Measurements from ENCODE around the gene IMMP2L. TPM values are rescaled to one million over a fixed set of nuclear protein-coding genes. Genes with fewer than 3 reads are reported as not detected.

Gene IMMP2L
- total and polyA plus RNA-seq, 2 of the 4 experiments (the other 2 are of a cell fraction), result 5.8 to 9.3 TPM

GRCh38 chr7:111528331-111528730, 34.0 kb downstream of the IMMP2L start:
- in situ Hi-C loops (cut with MboI; ENCODE audit: low sequenced_read_pairs) (no loop called here), dilution Hi-C loops (cut with HindIII; ENCODE audit: low sequenced_read_pairs, unreplicated experiment) (no loop called here), intact Hi-C loops (cut with micrococcal nuclease) (no loop called here)
- Histone ChIP-seq H4K91ac (ENCODE audit: insufficient read depth, low read depth, low read length) (no peak overlapping the region), H2AFZ (replicated peaks; ENCODE audit: low read length, poor library complexity) (no peak overlapping the region), H3K56ac (ENCODE audit: extremely low read depth, insufficient read depth, low read length) (no peak overlapping the region), H3K18ac (ENCODE audit: low read depth, low read length) (no peak overlapping the region), H2AK5ac (ENCODE audit: low read depth, low read length) (no peak overlapping the region), H2BK5ac (ENCODE audit: low read depth, low read length, poor library complexity, severe bottlenecking) (no peak overlapping the region), H3K14ac (replicated peaks; ENCODE audit: low read depth, low read length) (no peak overlapping the region), H4K8ac (ENCODE audit: low read depth in 2 of 2, low read length in 2 of 2) (no peak overlapping the region), H3K9me3 (ENCODE audit: control insufficient read depth, insufficient read depth, low read length) (no peaks in the 10 kb centered on the region), H3K4me3 (ENCODE audit: insufficient read depth, low read depth, low read length) (no peak overlapping the region), H3K4ac (ENCODE audit: low read depth, low read length) (no peak overlapping the region), H2BK20ac (ENCODE audit: low read depth, low read length) (no peak overlapping the region), H3K4me1 (ENCODE audit: control insufficient read depth, insufficient read depth, low read length) (no peaks in the 10 kb centered on the region), H3K9me1 (ENCODE audit: insufficient read depth, low read length) (no peaks in the 10 kb centered on the region), H3K9ac (ENCODE audit: low read depth, low read length) (no peak overlapping the region), H3K36me3 (ENCODE audit: control insufficient read depth, insufficient read depth, low read length) (no peaks in the 10 kb centered on the region), H2AK9ac (replicated peaks; ENCODE audit: low read depth, low read length, poor library complexity) (no peak overlapping the region), H4K5ac (ENCODE audit: low read depth, low read length) (no peak overlapping the region), H2BK120ac (ENCODE audit: low read depth, low read length) (no peak overlapping the region), H2BK15ac (ENCODE audit: low read depth, low read length) (no peak overlapping the region), H4K20me1 (ENCODE audit: insufficient read depth, low read length) (no peaks in the 10 kb centered on the region), H3K79me1 (ENCODE audit: low read depth in 1 of 2, low read length in 2 of 2) (no peaks in the 10 kb centered on the region), H3K23ac (ENCODE audit: low read depth, low read length) (no peak overlapping the region), H3K27ac (ENCODE audit: insufficient read depth, low read length) (no peak overlapping the region), H3K4me2 (ENCODE audit: low read depth, low read length) (no peak overlapping the region), H3K27me3 (ENCODE audit: control insufficient read depth, insufficient read depth, low read length) (no peaks in the 10 kb centered on the region)
- DNase-seq (no peak), ATAC-seq (ENCODE audit: low read depth) (no peak)
- ChIA-PET POLR2A (ENCODE audit: unreplicated experiment) (no interaction called here), CTCF (no interaction called here)
- BruUV-seq (replicated peaks), result no TSS peak
- no CpG with 5 or more reads among the region's 1 CpG for WGBS, 2 experiments (ENCODE audit: extremely low coverage in 2 of 2, insufficient read length in 1 of 2)
- TF ChIP-seq RAD21 (IDR thresholded peaks at IDR 0.05; ENCODE audit: low read length) (no peak), ELK1 (IDR thresholded peaks at IDR 0.05; ENCODE audit: borderline replicate concordance, low read depth, low read length) (no peak), FOS (IDR thresholded peaks at IDR 0.05; ENCODE audit: low read depth, low read length) (no peak), RCOR1 (IDR thresholded peaks at IDR 0.05; ENCODE audit: insufficient replicate concordance, low read length) (no peak), CHD1 (IDR thresholded peaks at IDR 0.05; ENCODE audit: low read depth, low read length) (no peak), POLR2A (IDR thresholded peaks at IDR 0.05; ENCODE audit: low read depth, low read length) (no peak), MXI1 (IDR thresholded peaks at IDR 0.05; ENCODE audit: borderline replicate concordance, low read depth, low read length) (no peak), RFX5 (IDR thresholded peaks at IDR 0.05; ENCODE audit: low read depth, low read length) (no peak), SMC3 (IDR thresholded peaks at IDR 0.05; ENCODE audit: low read depth, low read length) (no peak), MAZ (IDR thresholded peaks at IDR 0.05; ENCODE audit: borderline replicate concordance, low read depth, low read length) (no peak), MAFK (IDR thresholded peaks at IDR 0.05; ENCODE audit: low read depth, low read length) (no peak), NFE2L2 (IDR thresholded peaks at IDR 0.05; ENCODE audit: low read depth, low read length) (no peak), CEBPB (IDR thresholded peaks at IDR 0.05; ENCODE audit: low read depth, low read length) (no peak), BHLHE40 (IDR thresholded peaks at IDR 0.05; ENCODE audit: low read depth, low read length) (no peak)
- TF ChIP-seq, protein P1, sequence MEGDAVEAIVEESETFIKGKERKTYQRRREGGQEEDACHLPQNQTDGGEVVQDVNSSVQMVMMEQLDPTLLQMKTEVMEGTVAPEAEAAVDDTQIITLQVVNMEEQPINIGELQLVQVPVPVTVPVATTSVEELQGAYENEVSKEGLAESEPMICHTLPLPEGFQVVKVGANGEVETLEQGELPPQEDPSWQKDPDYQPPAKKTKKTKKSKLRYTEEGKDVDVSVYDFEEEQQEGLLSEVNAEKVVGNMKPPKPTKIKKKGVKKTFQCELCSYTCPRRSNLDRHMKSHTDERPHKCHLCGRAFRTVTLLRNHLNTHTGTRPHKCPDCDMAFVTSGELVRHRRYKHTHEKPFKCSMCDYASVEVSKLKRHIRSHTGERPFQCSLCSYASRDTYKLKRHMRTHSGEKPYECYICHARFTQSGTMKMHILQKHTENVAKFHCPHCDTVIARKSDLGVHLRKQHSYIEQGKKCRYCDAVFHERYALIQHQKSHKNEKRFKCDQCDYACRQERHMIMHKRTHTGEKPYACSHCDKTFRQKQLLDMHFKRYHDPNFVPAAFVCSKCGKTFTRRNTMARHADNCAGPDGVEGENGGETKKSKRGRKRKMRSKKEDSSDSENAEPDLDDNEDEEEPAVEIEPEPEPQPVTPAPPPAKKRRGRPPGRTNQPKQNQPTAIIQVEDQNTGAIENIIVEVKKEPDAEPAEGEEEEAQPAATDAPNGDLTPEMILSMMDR (conservative IDR thresholded peaks at IDR 0.05; ENCODE audit: low read depth, low read length), result no peak
- TF ChIP-seq, protein P2, sequence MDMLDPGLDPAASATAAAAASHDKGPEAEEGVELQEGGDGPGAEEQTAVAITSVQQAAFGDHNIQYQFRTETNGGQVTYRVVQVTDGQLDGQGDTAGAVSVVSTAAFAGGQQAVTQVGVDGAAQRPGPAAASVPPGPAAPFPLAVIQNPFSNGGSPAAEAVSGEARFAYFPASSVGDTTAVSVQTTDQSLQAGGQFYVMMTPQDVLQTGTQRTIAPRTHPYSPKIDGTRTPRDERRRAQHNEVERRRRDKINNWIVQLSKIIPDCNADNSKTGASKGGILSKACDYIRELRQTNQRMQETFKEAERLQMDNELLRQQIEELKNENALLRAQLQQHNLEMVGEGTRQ (IDR thresholded peaks at IDR 0.05; ENCODE audit: low read depth, low read length), result no peak
